T-helper 17 cell (primary cell): ENCODE results near the gene RBP5. TPM values are rescaled to one million over a fixed set of nuclear protein-coding genes. Genes with fewer than 3 reads are reported as not detected.

ENCODE experiments used
- ATAC-seq: fragments of 150-1000 bp; cut with Tn5 transposase; 2 replicates; pipeline ENCODE4 v1.10.0; 2021; ENCODE audit warnings: mild to moderate bottlenecking, moderate library complexity
- DNase-seq, 3 donors: peaks; one replicate each; pipeline versions ENCODE4 v3.0.0 to v3.0.0-alpha.2; 2020 to 2021
- H3K9me3 ChIP-seq: one replicate; pipeline ENCODE4 v1.7.0; 2013; ENCODE audit warnings: low read length, mild to moderate bottlenecking; ENCODE audit not compliant: control insufficient read depth, poor library complexity, severe bottlenecking
- H3K27ac Mint-ChIP-seq: one replicate; pipeline ENCODE4 v1.8.0; 2022; ENCODE audit warnings: mild to moderate bottlenecking, moderate library complexity, mixed read lengths
- H3K27me3 Mint-ChIP-seq: one replicate; pipeline ENCODE4 v1.8.0; 2022; ENCODE audit warnings: mixed read lengths
- H3K36me3 Mint-ChIP-seq: one replicate; pipeline ENCODE4 v1.8.0; 2022; ENCODE audit warnings: low read depth, mixed read lengths
- H3K4me1 Mint-ChIP-seq: one replicate; pipeline ENCODE4 v1.8.0; 2022; ENCODE audit warnings: mild to moderate bottlenecking, mixed read lengths
- H3K4me3 Mint-ChIP-seq: one replicate; pipeline ENCODE4 v1.8.0; 2022; ENCODE audit warnings: mild to moderate bottlenecking, moderate library complexity, mixed read lengths
- total RNA-seq, 4 donors: library from RNA in 2 of 4; stranded (reverse) in 2 of 4; gene quantifications; one replicate each; pipeline ENCODE4 v1.2.3 and lab custom pipeline; 2022 to 2026

RBP5 gene
- total RNA-seq, 2 donors from 2014 or later: not detected

DNA sequence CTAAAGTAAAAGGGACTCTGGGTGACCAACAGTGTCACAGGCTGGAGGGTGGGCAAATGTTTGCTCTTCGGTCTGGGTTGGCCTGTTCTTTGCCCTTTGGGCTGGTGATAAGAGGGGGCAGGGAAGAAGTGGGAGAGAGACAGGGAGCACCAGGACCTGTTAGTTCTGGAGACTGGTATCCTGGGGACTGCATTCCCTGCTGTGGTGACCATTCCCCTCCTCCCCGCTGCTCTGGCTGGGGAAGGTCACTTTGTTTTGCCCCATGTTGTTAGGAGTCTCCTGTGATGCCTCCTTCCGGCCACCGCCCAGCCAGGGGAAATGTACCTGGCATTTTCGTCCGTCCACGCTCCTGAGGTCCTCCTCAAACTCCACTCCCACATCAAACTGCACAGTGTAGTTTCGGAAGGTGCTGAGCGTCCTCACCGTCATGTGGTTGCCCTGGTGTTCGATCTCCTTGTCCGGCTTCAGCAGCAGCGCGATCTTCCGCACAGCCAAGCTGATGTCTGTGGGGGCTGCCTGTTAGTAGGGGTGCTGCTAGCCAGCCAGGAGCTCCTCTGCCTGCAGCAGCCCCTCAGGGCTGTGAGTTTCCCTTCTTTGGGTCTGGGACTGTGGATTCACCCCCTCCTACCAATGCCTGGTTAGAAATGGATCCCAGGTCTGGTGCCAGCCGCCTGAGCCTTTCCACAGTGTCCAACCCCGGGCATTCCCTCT is 618 bp downstream of the RBP5 start:
- no peak for DNase-seq
- Mint-ChIP-seq H3K4me1 (peaks cover 30% of the 10 kb centered on the region), H3K27me3 (no peaks in the 10 kb centered on the region), H3K27ac (no peak overlapping the region), H3K4me3 (peak overlapping the region; percentile 75), H3K36me3 (peaks cover 2% of the 10 kb centered on the region)
- no peaks in the 10 kb centered on the region for H3K9me3 ChIP-seq
- no peak for ATAC-seq

DNA sequence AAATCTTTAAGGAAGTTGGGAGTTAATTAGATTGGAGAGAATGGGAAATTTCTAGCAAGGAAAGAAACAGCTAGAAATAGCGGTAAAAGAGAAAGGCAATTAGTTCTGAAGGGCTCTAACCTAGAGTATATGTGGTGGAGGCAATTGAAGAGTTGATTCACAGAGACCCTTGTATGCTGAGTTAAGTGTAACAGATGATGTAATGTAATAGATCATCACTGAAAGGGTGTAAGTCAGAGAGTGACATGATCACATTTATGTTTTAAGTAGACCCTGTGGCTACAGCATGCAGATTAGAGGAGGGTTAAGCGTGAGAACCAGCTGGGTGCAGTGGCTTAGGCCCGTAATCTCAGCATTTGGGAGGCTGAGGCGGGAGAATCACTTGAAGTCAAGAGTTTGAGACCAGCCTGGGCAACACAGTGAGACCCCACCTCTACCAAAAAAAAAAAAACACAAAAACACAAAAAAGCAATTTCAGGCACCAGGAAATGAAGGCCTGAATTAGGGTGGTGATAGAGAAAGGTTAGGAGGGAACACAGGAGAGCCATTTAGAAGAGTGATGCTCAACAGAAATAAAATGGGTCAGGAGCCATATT is 3.0 kb downstream of the RBP5 start:
- H3K4me1 Mint-ChIP-seq: peaks cover 12% of the 10 kb centered on the region
- ATAC-seq (no peak), DNase-seq (no peak)
- no peaks in the 10 kb centered on the region for H3K27me3 Mint-ChIP-seq
- no peak overlapping the region for H3K27ac Mint-ChIP-seq
- no peak overlapping the region for H3K4me3 Mint-ChIP-seq
- no peaks in the 10 kb centered on the region for H3K9me3 ChIP-seq
- peaks cover under 1% of the 10 kb centered on the region for H3K36me3 Mint-ChIP-seq

DNA sequence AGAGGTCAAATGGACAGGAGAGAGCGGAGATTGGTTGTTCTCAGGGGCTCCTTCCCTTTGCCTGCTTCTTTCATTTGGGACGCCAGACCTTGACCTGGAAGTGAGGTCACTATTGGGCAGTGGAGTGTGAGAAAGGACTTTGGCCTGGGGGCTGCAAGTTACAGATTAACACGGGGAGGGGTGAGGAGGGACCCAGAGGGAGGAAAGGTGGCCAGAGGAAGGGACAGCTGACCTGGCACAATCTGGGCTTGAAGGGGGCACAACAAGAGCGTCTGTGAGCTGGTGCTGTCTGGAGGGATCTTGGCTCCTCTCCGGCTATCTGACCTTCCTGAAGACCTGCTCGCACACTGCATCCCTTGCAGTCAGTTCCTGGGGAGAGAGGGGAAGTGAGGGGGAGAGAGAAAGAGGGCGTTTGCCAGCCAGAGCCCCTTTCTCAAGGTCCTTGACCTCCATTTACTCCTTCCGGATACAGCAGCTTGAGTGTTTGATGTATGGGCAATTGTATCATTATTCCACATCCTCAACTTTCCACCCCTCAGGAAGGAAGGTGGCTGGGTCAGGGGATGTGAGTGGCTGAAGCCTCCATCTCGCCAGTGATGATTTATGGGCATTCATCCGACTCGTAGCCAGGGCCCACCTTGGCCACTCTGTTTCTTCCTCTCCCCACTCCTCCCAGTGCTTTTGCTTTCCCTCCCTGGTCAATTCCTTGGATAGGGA is 4.7 kb downstream of the RBP5 start:
- ATAC-seq (no peak), DNase-seq (no peak)
- Mint-ChIP-seq H3K4me3 (no peak overlapping the region), H3K36me3 (no peaks in the 10 kb centered on the region), H3K27me3 (no peaks in the 10 kb centered on the region), H3K27ac (peak overlapping the region; percentile 29), H3K4me1 (peaks cover 12% of the 10 kb centered on the region)
- no peaks in the 10 kb centered on the region for H3K9me3 ChIP-seq

GRCh38 chr12:7122811-7123769 is 5.6 kb downstream of the RBP5 start:
- no peak for DNase-seq
- H3K27me3 Mint-ChIP-seq: no peaks in the 10 kb centered on the region
- no peak for ATAC-seq

DNA sequence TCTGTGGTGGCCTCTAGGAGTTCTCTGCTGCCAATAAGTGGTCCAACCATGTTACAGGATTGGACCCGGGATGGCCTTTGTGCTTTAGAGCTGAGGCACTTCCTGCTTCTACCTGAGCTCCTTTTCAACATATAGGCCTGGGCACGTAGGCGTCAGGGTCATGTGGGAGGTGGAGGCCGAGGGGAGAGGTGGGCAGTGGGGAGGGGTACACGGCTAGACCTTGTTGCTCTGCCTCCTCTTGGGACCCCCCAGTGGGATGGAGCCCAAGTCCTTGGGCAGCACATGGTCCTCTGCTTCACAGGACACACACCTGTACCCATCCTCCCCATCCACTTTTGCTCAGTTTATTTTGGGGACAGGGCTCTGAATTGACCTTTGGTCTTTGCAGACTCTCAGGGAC is 7.4 kb downstream of the RBP5 start:
- Mint-ChIP-seq H3K27ac (no peak overlapping the region), H3K4me3 (no peak overlapping the region), H3K36me3 (peaks cover 2% of the 10 kb centered on the region), H3K4me1 (peaks cover 12% of the 10 kb centered on the region), H3K27me3 (no peaks in the 10 kb centered on the region)
- H3K9me3 ChIP-seq: no peaks in the 10 kb centered on the region
- ATAC-seq (no peak), DNase-seq (no peak)

More at GRCh38 chr12:7122811-7123769, 5.6 kb downstream of the RBP5 start:
- H3K27ac Mint-ChIP-seq: peak overlapping the region; percentile 29
- H3K36me3 Mint-ChIP-seq: peaks cover under 1% of the 10 kb centered on the region
- H3K4me1 Mint-ChIP-seq: peaks cover 17% of the 10 kb centered on the region
- no peaks in the 10 kb centered on the region for H3K9me3 ChIP-seq
- no peak overlapping the region for H3K4me3 Mint-ChIP-seq

GRCh38 chr12:7120166-7120565 is 8.5 kb downstream of the RBP5 start:
- ATAC-seq (no peak), DNase-seq (no peak)
- Mint-ChIP-seq H3K36me3 (peaks cover 4% of the 10 kb centered on the region), H3K4me3 (no peak overlapping the region), H3K27me3 (no peaks in the 10 kb centered on the region), H3K27ac (no peak overlapping the region), H3K4me1 (peaks cover 11% of the 10 kb centered on the region)
- H3K9me3 ChIP-seq: no peaks in the 10 kb centered on the region

DNA sequence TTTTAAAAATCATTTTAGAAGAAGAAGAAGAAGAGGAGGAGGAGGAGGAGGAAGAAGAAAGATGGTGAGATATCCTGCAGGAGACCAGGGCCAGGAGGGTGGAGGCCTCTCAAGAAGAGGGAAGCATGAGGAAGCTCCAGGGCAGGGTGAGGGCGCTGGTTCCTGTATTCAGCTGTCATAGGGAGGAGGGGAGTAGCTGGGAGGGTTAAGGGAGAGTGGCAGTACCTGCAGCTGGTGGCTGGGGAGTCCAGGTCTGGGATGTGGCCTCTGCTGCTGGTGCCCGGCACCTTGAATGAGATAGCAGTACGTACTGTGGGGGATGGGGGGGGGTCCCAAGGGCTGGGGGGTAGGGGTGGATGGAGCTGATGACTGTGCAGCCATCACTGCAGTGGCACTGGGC is 9.8 kb downstream of the RBP5 start:
- H3K27me3 Mint-ChIP-seq: no peaks in the 10 kb centered on the region
- no peaks in the 10 kb centered on the region for H3K9me3 ChIP-seq
- H3K4me3 Mint-ChIP-seq: no peak overlapping the region
- peaks cover 13% of the 10 kb centered on the region for H3K4me1 Mint-ChIP-seq
- H3K36me3 Mint-ChIP-seq: peaks cover 5% of the 10 kb centered on the region
- DNase-seq: no peak
- no peak overlapping the region for H3K27ac Mint-ChIP-seq
- ATAC-seq: no peak

GRCh38 chr12:7117670-7118069 is 11.0 kb downstream of the RBP5 start:
- H3K27me3 Mint-ChIP-seq: no peaks in the 10 kb centered on the region
- no peak overlapping the region for H3K4me3 Mint-ChIP-seq
- no peak for DNase-seq
- peaks cover 17% of the 10 kb centered on the region for H3K4me1 Mint-ChIP-seq
- no peak for ATAC-seq
- H3K27ac Mint-ChIP-seq: no peak overlapping the region
- H3K36me3 Mint-ChIP-seq: peaks cover 5% of the 10 kb centered on the region
- H3K9me3 ChIP-seq: no peaks in the 10 kb centered on the region

DNA sequence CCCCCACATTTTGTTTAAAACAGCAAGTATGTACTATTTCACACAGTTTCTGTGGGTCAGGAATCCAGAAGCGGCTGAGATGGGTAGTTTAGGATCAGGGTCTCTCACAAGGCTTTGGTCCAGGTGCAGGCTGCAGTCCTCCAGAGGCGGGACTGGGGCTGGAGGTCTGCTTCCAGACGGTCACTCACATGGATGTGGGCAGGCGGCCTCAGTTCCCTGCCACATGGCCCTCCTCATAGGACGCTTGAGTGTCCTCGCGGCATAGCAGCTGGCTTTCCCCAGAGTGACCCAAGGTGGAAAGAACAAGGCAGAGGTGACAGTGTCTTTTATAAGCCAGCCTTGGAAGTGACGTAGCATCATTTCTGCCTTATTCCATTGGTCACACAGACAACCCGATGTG is 11.8 kb downstream of the RBP5 start:
- no peak for DNase-seq
- no peak overlapping the region for H3K4me3 Mint-ChIP-seq
- H3K27me3 Mint-ChIP-seq: no peaks in the 10 kb centered on the region
- no peaks in the 10 kb centered on the region for H3K9me3 ChIP-seq
- H3K36me3 Mint-ChIP-seq: peaks cover 5% of the 10 kb centered on the region
- no peak overlapping the region for H3K27ac Mint-ChIP-seq
- no peak for ATAC-seq
- H3K4me1 Mint-ChIP-seq: peaks cover 17% of the 10 kb centered on the region

- Mint-ChIP-seq H3K27ac (no peak overlapping the region), H3K36me3 (peaks cover 5% of the 10 kb centered on the region), H3K4me1 (peaks cover 17% of the 10 kb centered on the region), H3K4me3 (no peak overlapping the region), H3K27me3 (no peaks in the 10 kb centered on the region)
- no peaks in the 10 kb centered on the region for H3K9me3 ChIP-seq
- DNase-seq (no peak), ATAC-seq (no peak)
These were observed 12.5 kb downstream of the RBP5 start for GRCh38 chr12:7116196-7116595.

GRCh38 chr12:7114851-7115250 is 13.8 kb downstream of the RBP5 start:
- Mint-ChIP-seq H3K27me3 (no peaks in the 10 kb centered on the region), H3K36me3 (peaks cover 5% of the 10 kb centered on the region)

GRCh38 chr12:7114008-7114407 is 14.7 kb downstream of the RBP5 start:
- H3K36me3 Mint-ChIP-seq: peaks cover 5% of the 10 kb centered on the region
- H3K27ac Mint-ChIP-seq: no peak overlapping the region
- H3K27me3 Mint-ChIP-seq: no peaks in the 10 kb centered on the region
- no peak overlapping the region for H3K4me3 Mint-ChIP-seq
- peaks cover 20% of the 10 kb centered on the region for H3K4me1 Mint-ChIP-seq
- no peaks in the 10 kb centered on the region for H3K9me3 ChIP-seq
- ATAC-seq: no peak
- DNase-seq: no peak

More at GRCh38 chr12:7114851-7115250, 13.8 kb downstream of the RBP5 start:
- no peak overlapping the region for H3K27ac Mint-ChIP-seq
- no peaks in the 10 kb centered on the region for H3K9me3 ChIP-seq
- H3K4me1 Mint-ChIP-seq: peaks cover 16% of the 10 kb centered on the region
- no peak for ATAC-seq
- no peak for DNase-seq
- H3K4me3 Mint-ChIP-seq: no peak overlapping the region
